MM.1S (cell line): Measurements from ENCODE around the gene RBM27.

Experiments used
- DNase-seq: peaks from one replicate; pipeline ENCODE4 v3.0.0-alpha.2; 2015
- H2AFZ ChIP-seq: fragments of 300-600 bp; sonication (generic); 2 replicates; pipeline ENCODE4 v1.6.0; 2016; ENCODE audit warnings: antibody characterized with exemption, low read length
- H3F3A ChIP-seq: fragments of 300-600 bp; sonication (generic); 2 replicates; pipeline ENCODE4 v1.6.1; 2016; ENCODE audit warnings: mild to moderate bottlenecking, antibody characterized with exemption, low read length, moderate library complexity, mixed read lengths; ENCODE audit not compliant: insufficient read depth
- H3K27ac ChIP-seq: fragments of 300-600 bp; sonication (generic); 2 replicates; pipeline ENCODE4 v1.5.1; 2016; ENCODE audit warnings: mild to moderate bottlenecking, low read length
- H3K27me3 ChIP-seq: fragments of 300-600 bp; sonication (generic); replicated peaks from 2 replicates; pipeline ENCODE4 v1.6.0; 2016; ENCODE audit warnings: low read length; ENCODE audit not compliant: insufficient read depth
- H3K36me3 ChIP-seq: fragments of 300-600 bp; sonication (generic); replicated peaks from 2 replicates; pipeline ENCODE4 v1.6.1; 2016; ENCODE audit warnings: mild to moderate bottlenecking, low read length, mixed read lengths; ENCODE audit not compliant: insufficient read depth
- H3K4me1 ChIP-seq: fragments of 300-600 bp; sonication (generic); 2 replicates; pipeline ENCODE4 v1.6.1; 2016; ENCODE audit warnings: low read length, mixed read lengths
- H3K4me2 ChIP-seq: fragments of 300-600 bp; sonication (generic); 2 replicates; pipeline ENCODE4 v1.6.0; 2016; ENCODE audit warnings: low read depth, low read length
- H3K4me3 ChIP-seq: fragments of 300-600 bp; sonication (generic); 2 replicates; pipeline ENCODE4 v1.5.1; 2016; ENCODE audit warnings: low read length, mixed read lengths
- H3K79me2 ChIP-seq: fragments of 300-600 bp; sonication (generic); 2 replicates; pipeline ENCODE4 v1.6.1; 2016; ENCODE audit warnings: mixed run types, low read length, mixed read lengths
- H3K9ac ChIP-seq: fragments of 300-600 bp; sonication (generic); 2 replicates; pipeline ENCODE4 v1.6.1; 2016; ENCODE audit warnings: low read length, mixed read lengths
- H3K9me2 ChIP-seq: fragments of 300-600 bp; sonication (generic); replicated peaks from 2 replicates; pipeline ENCODE4 v1.6.1; 2016; ENCODE audit warnings: mild to moderate bottlenecking, low read length, mixed read lengths; ENCODE audit not compliant: insufficient read depth
- H3K9me3 ChIP-seq: fragments of 300-600 bp; sonication (generic); replicated peaks from 2 replicates; pipeline ENCODE4 v1.6.1; 2016; ENCODE audit warnings: mild to moderate bottlenecking, low read length, mixed read lengths; ENCODE audit not compliant: insufficient read depth
- H4K20me1 ChIP-seq: fragments of 300-600 bp; sonication (generic); 2 replicates; pipeline ENCODE4 v1.6.1; 2016; ENCODE audit warnings: mild to moderate bottlenecking, low read length, moderate library complexity, mixed read lengths; ENCODE audit not compliant: insufficient read depth
- CTCF ChIP-seq: fragments of 300-600 bp; sonication (generic); IDR thresholded peaks from 2 replicates; pipeline ENCODE4 v1.5.1; 2016; ENCODE audit warnings: antibody characterized with exemption, low read length, mixed read lengths
- EZH2 ChIP-seq: fragments of 300-600 bp; sonication (generic); optimal IDR thresholded peaks from 2 replicates; pipeline ENCODE3; 2017; ENCODE audit warnings: low read depth, mild to moderate bottlenecking, antibody characterized with exemption, low read length, mixed read lengths
- EZH2phosphoT487 ChIP-seq: fragments of 300-600 bp; sonication (generic); IDR thresholded peaks from 2 replicates; pipeline ENCODE4 v1.6.1; 2018; ENCODE audit warnings: antibody characterized with exemption, low read length

Gene RBM27

GRCh38 chr5:146203011-146203871 is at the start of gene RBM27:
RBM27 (plus strand) TSS chr5:146203605; CDS start chr5:146203766, 161 bp downstream.
- peak within 1 kb of the TSS; percentile 94 for H2AFZ ChIP-seq
- H3K27me3 ChIP-seq = no peaks in the 10 kb centered on the region; the same call in 1 of the 2 replicates
- peak within 1 kb of the TSS; percentile 96 for H3K4me3 ChIP-seq
- DNase-seq = peak; percentile 99
- no peaks in the 10 kb centered on the region for H3K9me3 ChIP-seq
- peak within 1 kb of the TSS; percentile 46; the same call in 1 of the 2 replicates for H3K27ac ChIP-seq
- H3K9me2 ChIP-seq = no peaks in the 10 kb centered on the region
- no peaks in the 10 kb centered on the region for H3K36me3 ChIP-seq
- no peak for TF ChIP-seq EZH2
- TF ChIP-seq EZH2phosphoT487 = no peak
- TF ChIP-seq CTCF = no peak
- peaks cover 6% of the 10 kb centered on the region; the same call in 1 of the 2 replicates for H3K4me1 ChIP-seq
- H3K9ac ChIP-seq = peak within 1 kb of the TSS; percentile 87
- H3K4me2 ChIP-seq = peak within 1 kb of the TSS; percentile 70
- no peaks in the 10 kb centered on the region for H3F3A ChIP-seq
- peaks cover 46% of the 10 kb centered on the region for H3K79me2 ChIP-seq
- H4K20me1 ChIP-seq = no peaks in the 10 kb centered on the region; the same call in 1 of the 2 replicates

GRCh38 chr5:146158255-146158654 is 45.1 kb upstream of the RBM27 start:
- Histone ChIP-seq H3K9ac (no peak overlapping the region), H3K4me3 (no peak overlapping the region), H3K36me3 (peaks cover 4% of the 10 kb centered on the region; the same call in 1 of the 2 replicates), H3K9me2 (no peaks in the 10 kb centered on the region), H3K4me2 (no peak overlapping the region), H3K27ac (no peak overlapping the region), H3F3A (no peaks in the 10 kb centered on the region), H3K27me3 (no peaks in the 10 kb centered on the region), H4K20me1 (no peaks in the 10 kb centered on the region), H2AFZ (no peak overlapping the region), H3K79me2 (no peaks in the 10 kb centered on the region), H3K4me1 (no peaks in the 10 kb centered on the region), H3K9me3 (no peaks in the 10 kb centered on the region)
- TF ChIP-seq EZH2 (no peak), EZH2phosphoT487 (no peak), CTCF (no peak)
- DNase-seq = no peak

GRCh38 chr5:146164382-146164781 is 39.0 kb upstream of the RBM27 start:
- Histone ChIP-seq H3K4me3 (no peak overlapping the region), H3K9me2 (no peaks in the 10 kb centered on the region), H3K27me3 (no peaks in the 10 kb centered on the region), H3K9me3 (no peaks in the 10 kb centered on the region), H3K79me2 (peaks cover 4% of the 10 kb centered on the region; the same call in 1 of the 2 replicates), H3K4me1 (no peaks in the 10 kb centered on the region), H3K9ac (no peak overlapping the region), H2AFZ (no peak overlapping the region), H3K36me3 (peaks cover 7% of the 10 kb centered on the region; the same call in 1 of the 2 replicates), H3K27ac (no peak overlapping the region), H4K20me1 (no peaks in the 10 kb centered on the region), H3K4me2 (no peak overlapping the region), H3F3A (no peaks in the 10 kb centered on the region)
- TF ChIP-seq CTCF = no peak
- TF ChIP-seq EZH2 = no peak
- no peak for TF ChIP-seq EZH2phosphoT487
- no peak for DNase-seq
